ENCODE data around the gene RTL1.

DNA sequence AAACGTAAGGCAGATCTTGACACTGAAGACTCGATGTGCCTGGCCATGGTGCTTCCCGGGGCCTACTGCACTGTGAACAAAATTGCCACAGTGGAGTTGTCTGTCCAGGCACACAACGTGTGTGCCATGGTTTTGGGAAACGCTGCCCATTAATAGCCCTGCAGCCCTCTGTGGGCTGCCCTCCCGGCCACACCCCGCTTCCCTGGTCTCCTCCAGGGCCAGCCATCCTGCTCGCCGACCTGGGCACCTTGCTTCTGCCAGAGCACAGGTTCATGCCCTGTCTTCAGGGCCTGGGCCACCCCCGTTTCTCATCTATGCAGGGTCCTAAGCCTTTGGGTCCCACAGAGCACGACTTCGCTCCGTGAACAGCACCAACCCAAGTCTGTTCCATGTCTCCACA lies 58.7 kb downstream of the RTL1 start:
- TF ChIP-seq POLR2A (IDR thresholded peaks at IDR 0.05; ENCODE audit: low read depth, low read length): no peak
- TF ChIP-seq EZH2 (IDR thresholded peaks at IDR 0.05; ENCODE audit: borderline replicate concordance, control insufficient read depth, low read depth, low read length): no peak
- no peak for TF ChIP-seq KLF5 (IDR thresholded peaks at IDR 0.05; ENCODE audit: partially characterized antibody)
- no peak for TF ChIP-seq TARDBP (IDR thresholded peaks at IDR 0.05; ENCODE audit: borderline replicate concordance)
- no peak for TF ChIP-seq CTCF (IDR thresholded peaks at IDR 0.05 in 2 of 3, conservative IDR thresholded peaks at IDR 0.05 in 1 of 3; ENCODE audit: control insufficient read depth in 2 of 3, extremely low read depth in 1 of 3, insufficient read depth in 1 of 3, low read depth in 3 of 3, low read length in 3 of 3)
- TF ChIP-seq ZNF384 (IDR thresholded peaks at IDR 0.05; ENCODE audit: borderline replicate concordance, low read depth, low read length): no peak
- no peak for TF ChIP-seq MXI1 (IDR thresholded peaks at IDR 0.05; ENCODE audit: low read depth, low read length)

Measured in GM12878 (cell line).